Activated CD4-positive, alpha-beta T cell treated with anti-CD3 and anti-CD28 coated beads for 24 hours (primary cell): Measurements from ENCODE around the gene POLRMT.
"Not testable (repeated sequence)": the region's sequence is repeated elsewhere in the genome, so short reads cannot be mapped to it uniquely, and the experiment has no call there.

Source experiments
- DNase-seq, 2 donors: peaks; one replicate each; pipeline ENCODE4 v3.0.0-alpha.2; 2020; ENCODE audit warnings: low read depth in 2 of 2

POLRMT gene

DNA sequence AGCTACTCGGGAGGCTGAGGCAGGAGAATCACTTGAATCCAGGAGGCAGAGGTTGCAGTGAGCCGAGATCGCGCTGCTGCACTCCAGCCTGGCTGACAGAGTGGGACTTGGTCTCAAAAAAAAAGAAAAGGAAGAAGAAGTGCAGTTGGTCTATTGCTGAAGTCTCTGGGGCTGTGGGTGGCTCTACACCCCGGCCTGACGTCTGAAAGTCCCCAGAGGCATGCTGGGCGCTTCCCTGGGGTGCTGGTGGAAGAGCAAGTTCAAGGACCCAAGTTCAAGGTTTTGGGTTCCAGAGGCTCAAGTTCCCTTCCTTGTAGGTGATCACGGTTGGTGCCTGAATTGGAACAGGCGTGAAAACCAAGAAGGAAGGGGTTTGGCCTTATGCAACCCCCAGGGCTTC lies 39.8 kb downstream of the POLRMT start:
- no peak for DNase-seq

DNA sequence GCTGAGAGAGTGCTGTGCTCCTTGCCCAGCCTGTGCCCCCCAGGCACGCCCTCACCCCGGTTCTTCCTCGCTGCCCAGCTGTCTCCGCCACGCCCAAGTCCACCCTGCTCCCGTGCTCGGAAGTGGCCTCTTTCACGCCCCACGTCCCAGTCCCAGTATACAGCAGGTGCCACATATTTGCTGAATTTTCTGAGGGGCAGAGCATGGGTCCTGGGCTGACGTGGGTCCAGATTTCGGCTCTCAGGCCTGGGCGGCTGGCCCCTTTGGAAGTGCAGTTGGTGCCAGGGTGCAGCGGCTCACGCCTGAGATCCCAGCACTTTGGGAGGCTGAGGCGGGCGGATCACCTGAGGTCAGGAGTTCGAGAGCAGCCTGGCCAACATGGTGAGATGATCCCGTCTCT lies 40.3 kb downstream of the POLRMT start:
- no peak for DNase-seq

DNA sequence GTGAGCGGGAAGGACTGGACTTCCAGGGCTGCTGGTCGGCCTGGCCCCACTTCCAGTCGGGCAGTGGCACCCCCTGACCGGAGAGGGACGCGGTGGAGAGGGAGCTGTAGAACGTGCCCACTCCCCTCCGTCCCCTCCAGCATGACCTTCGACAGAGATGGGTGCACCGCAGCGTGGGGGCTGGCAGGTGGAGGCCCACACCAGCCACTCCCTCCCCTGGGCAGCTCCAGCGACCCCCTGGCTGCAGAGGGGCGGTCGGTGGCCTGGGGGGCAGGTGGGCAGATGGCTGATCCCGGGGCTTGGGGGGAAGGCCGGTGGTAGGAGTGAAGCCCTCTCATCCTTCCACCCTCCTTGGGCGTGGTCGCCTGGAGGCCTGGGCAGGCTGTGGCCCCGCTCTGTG lies 41.2 kb downstream of the POLRMT start:
- DNase-seq: no peak

DNA sequence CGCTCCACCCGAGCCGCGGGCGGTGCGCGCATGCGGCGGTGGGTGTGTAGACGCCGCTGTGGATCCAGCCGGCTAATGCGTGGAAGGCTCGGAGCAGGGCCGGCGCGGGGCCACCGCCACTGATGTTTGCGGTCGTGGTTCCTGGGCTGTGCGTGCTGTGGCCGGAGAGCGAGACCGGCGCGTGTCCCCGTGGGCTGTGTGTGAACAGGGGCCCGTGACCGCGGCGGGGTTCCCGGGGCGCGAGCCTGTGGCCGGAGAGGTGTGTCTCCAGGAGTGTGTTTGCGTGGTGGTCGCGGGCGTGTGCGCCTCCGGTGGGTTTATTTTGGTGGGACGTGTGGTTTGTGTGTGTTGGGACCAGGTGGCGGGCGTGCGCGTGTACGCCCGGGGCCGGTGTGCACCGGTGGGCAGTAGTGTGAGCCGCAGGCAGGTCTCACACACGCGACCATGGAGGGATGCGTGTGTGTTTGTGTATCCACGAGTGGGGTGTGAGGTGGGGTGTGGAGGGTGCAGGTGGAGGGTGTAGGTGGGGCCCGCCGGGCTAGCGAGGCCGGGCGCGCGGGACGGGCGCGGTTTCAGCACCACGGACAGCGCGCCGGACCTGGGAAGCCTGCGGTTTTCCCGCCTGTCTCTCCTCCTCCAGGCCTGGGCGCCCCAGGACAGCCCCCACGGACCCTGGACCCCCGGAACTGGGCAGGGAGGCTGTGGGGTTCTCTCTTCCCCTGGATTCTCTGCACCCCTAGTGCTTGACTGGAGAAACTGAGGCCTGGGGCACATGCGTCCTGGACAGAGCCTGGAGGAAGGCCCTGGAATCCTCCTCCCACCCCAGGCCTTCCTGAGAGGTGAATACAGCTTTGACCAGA lies 42.0 kb downstream of the POLRMT start:
- DNase-seq: no peak

DNA sequence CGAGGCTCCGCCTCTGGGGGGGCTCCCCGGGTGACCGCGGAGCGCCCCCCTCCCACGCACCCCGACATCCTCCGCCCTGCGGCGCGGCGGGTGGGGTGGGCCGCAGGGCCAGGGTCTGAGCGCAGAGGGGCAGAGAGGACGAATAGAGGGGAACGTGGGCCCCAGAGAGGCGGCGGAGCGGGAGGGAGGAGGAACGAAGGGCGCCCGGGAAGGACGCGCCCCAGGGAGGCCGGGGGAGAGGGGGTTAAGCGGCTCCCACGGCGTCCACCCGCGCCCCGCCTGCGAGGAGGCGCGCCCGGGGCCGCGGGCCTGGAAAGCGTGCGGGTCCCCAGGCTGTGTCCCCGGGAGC lies 42.6 kb downstream of the POLRMT start:
- no peak for DNase-seq

- no peak for DNase-seq
Measured at GRCh38 chr19:590396-590745, 43.0 kb downstream of the POLRMT start.

GRCh38 chr19:589693-590395 lies 43.5 kb downstream of the POLRMT start, which contains the start of gene HCN2:
TSS of gene HCN2 (plus strand) at chr19:589881. CDS start at chr19:589946, 65 bp downstream.
- DNase-seq: no peak

DNA sequence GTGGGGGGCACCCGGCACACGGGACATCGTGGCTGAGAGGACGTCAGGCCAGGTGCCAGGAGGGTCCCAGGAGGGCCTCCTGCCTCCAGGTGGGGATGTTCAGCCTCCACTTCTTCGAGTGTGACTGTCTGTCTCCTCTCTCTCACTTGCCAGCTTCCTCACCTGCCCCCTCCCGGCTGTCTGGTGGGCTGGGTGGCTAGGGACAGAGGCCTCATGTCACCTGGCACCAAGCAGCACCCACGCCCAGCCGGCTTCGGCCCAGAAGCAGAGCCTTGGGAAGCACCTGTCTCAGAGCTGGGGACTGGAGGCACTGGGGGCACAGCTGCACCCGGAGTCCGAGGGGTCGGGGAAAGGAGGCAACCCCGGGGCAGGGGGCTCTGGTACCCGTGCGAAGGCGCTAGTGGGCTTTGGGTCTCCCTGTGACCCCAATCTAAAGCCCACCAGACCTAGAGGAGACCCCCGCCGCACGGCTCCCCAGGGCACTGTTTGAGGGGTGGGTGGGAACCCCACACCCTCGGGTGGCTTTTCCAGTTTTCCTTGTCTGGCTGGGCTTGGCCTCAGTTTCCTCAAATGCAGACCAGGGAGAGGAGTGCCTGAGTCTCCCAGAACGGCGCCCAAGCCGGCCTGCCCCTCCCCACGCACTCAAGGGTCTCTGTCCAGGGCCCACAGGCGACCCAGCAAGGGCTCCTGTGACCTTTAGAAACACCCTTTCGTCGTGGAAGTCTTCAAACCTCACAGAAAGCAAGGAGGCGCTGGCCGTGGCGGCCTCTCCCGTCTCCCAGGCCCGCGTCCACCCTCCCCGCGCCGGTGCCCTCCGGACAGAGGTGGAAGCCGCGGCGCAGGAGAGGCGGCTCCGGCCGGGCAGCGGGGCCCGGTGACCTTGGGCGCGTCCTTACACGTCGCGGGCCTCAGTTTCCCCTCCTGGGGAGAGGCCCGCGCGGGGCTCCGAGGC lies 44.3 kb downstream of the POLRMT start:
- DNase-seq: no peak

DNA sequence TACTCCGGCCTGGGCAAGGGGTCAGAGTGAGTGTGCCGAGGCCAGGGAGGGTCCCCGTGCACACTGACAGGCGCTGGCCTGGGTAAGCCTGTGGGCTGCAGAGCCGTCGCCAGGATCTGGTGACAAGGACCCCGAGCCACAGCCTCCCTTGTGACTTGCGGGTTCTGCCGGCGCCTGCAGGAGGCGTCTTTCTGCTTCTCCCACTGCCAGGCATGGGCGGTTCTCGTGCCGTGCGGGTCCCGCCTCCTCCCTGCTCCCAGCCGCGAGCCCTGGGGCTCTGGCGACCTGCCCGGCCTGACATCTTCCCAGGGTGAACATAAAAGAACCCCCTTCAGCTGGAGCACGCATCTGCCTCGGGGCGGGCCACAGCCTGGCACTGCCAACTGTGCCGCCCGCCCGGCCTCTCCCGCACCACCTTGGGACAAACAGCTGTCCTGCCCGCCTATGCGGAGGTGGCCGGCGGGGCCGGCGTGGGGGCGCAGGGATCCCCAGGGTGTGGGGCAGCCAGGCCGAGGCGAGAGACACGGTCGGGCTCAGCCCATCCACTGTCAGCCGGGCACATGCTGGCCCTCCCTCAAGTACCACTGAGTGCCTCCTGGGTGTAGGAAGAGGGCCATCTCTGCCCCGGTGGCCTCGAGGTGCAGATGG lies 45.1 kb downstream of the POLRMT start:
- DNase-seq: peak in 1 of 2 donors; percentile 63

DNA sequence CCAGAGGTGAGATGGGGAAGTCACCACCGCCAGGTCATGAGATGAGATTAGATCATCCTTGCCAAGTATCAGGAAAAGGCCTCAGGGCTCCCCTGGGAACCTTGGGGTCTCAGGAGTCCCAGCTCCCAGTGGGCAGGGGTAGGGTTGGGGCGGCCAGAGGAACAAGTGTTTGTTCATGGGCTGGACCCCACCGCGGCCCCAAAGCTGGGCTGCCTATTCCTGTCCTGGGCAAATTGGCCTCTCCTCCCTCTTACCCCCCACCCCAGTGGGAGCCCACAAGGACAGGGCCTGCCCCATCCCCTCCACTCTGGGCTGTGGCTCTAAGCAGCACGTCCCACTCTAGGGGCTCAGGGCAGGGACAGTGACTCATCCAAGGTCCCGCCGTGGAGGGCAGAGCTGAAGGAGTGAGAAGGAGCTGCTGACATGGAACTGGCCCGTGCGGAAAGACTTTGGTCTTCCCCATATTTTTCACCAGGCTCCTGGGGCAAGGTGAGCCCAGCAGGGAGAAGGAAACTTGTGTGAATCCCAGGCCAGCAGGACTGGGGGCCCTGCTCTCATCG lies 47.7 kb downstream of the POLRMT start:
- DNase-seq: no peak

- DNase-seq: not testable (repeated sequence)
Measured at GRCh38 chr19:585146-585545, 48.2 kb downstream of the POLRMT start.

DNA sequence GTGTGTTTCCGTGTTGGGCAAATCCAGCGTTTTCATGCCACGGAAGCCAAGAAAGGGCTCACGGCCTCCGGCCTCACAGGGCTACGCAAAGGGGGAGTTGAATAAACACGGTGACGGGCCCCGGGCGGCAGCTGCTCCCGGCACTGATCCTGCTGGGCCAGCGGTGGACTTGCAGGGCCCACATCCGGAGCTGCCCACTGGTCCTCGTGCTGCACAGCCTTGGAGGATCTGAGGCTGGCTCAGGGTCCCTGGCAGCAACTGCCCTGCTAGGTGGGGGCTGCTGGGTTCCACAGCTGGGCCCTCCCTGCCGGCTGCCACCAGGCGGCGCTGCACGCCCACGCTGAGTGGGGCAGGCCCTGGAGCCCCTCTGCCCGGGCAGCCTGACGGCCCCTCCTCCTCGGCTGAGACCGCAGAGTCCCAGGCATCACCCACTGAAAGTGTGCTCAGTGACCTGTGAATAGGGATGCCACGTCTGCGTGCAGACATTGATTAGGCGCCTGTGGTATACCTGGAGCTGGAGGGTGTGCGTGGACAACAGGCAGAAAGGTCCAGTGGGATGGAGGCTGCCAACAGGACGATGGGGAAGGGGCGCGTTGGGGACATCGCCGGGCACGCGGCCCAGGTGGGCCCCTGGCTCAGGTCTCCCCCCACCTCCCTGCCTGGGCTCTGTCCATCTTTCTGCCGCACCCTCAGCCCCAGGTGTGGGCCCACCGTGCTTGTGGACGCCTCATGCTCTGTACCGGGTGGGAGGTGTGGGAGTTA lies 48.9 kb downstream of the POLRMT start:
- peak in 1 of 2 donors; percentile 51 for DNase-seq

DNA sequence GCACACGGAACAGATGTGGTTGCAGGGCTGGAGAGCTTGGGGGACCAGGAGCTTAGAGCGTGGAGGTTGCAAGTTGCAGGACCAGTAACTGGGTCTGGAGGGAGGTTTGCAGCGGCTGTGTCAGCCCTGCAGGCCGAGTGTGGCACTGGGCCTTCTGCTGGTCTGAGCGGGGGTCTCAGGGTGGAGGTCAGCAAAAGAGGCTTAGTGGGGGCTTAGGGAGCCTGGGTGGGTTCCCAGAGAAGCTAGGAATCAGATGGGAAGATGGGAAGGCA lies 49.4 kb downstream of the POLRMT start:
- DNase-seq: no peak

GRCh38 chr19:583198-583967 lies 50.0 kb downstream of the POLRMT start:
- no peak for DNase-seq

- no peak for DNase-seq
Measured at GRCh38 chr19:582497-583197, 50.7 kb downstream of the POLRMT start.

GRCh38 chr19:581399-582111 lies 51.8 kb downstream of the POLRMT start:
- DNase-seq: no peak

DNA sequence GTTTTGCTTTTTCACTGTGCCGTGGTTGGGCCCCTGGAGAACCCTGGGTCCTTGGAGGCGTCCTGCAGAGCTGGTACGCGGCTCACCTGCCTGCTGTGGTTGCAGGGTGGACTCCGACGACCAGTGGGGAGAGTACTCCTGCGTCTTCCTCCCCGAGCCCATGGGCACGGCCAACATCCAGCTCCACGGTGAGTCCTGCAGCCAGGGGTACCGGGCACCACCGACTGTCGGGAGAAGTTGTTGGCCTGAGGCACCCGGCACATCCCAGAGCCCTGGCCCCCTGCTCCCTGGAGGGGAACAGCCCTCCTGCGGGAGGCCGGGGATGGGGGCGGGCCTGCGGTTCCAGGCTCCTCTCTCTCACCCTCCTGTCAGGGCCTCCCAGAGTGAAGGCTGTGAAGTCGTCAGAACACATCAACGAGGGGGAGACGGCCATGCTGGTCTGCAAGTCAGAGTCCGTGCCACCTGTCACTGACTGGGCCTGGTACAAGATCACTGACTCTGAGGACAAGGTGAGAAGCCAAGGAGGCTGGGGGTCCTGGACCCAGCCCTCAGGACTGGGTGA lies 53.0 kb downstream of the POLRMT start:
- no peak for DNase-seq

DNA sequence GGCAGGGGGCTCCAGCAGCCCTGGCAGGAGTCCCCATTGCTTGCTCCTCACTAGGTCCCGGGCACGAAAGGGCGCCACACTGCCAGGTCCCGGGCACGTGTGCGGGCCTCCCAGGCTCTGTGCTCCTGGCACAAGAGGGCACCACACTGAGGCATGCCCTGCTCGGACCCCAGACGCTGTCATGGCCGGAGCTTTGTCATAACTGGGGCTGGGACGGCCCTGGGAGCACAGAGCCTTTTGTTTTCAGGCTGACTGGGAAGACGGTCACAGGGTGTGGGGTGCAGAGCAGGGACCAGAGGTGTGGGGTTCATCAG lies 53.5 kb downstream of the POLRMT start:
- no peak for DNase-seq
